Liver (tissue), 3 donors: ENCODE data around the gene RNF111.

ENCODE experiments used
- CTCF ChIP-seq: fragments of 150-350 bp; IDR thresholded peaks from 2 replicates; pipeline ENCODE4 v1.5.1; 2017; ENCODE audit warnings: improper control_type of control experiment, low read depth, low read length; ENCODE audit not compliant: missing input control
- EGR1 ChIP-seq, 2 donors: IDR thresholded peaks; 2 replicates each; pipeline ENCODE4 v1.6.1; 2016 to 2018; ENCODE audit warnings: antibody characterized with exemption in 2 of 2, low read depth in 2 of 2
- GABPA ChIP-seq, 2 donors: IDR thresholded peaks in 1 of 2; conservative IDR thresholded peaks in 1 of 2; 2 replicates each; pipeline ENCODE4 v1.6.1; 2016; ENCODE audit warnings: antibody characterized with exemption in 2 of 2, mild to moderate bottlenecking in 1 of 2, moderate library complexity in 1 of 2
- MAX ChIP-seq: IDR thresholded peaks from 2 replicates; pipeline ENCODE4 v1.6.1; 2016; ENCODE audit warnings: antibody characterized with exemption
- RAD21 ChIP-seq, 2 donors: IDR thresholded peaks; 2 replicates each; pipeline ENCODE4 v1.6.1; 2016; ENCODE audit warnings: antibody characterized with exemption in 2 of 2, mild to moderate bottlenecking in 2 of 2
- SP1 ChIP-seq: IDR thresholded peaks from 2 replicates; pipeline ENCODE4 v1.6.1; 2018; ENCODE audit warnings: antibody characterized with exemption, mild to moderate bottlenecking
- YY1 ChIP-seq: IDR thresholded peaks from 2 replicates; pipeline ENCODE4 v1.6.1; 2016; ENCODE audit warnings: antibody characterized with exemption, mild to moderate bottlenecking
- TF ChIP-seq, protein P1 (sequence below): IDR thresholded peaks from 2 replicates; pipeline ENCODE4 v1.6.1; 2016; ENCODE audit warnings: antibody characterized with exemption, mild to moderate bottlenecking
- donor health status: healthy.
- donor health status: healthy.

DNA sequence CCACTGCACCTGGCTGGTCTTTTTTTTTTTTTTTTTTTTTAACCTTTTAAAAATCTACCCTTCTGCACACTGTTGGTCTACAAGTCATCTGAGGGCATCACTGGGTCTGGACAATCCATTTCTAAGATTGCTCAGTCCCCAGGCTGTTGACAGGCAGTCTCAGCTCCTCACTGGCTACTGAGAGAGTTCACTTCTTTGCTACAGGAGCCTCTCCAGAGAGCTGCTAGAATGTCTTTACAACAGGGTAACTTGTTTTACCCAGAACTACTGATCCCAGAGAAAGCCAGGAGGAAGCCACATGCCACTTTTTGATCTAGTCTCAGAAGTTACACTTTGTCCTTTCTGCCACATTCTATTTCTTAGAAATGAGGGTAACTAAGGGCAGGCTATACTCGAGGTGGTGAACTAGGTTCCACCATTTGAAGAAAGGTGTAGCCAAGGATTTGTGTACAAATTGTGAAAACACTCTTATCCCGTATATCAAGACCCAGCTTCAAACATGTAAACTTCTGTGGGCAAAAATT, 111.8 kb downstream of the RNF111 start:
- TF ChIP-seq CTCF (no peak), MAX (no peak), SP1 (no peak), EGR1 (IDR thresholded peaks at IDR 0.05; ENCODE audit: low read depth in 2 of 2) (no peak), RAD21 (IDR thresholded peaks at IDR 0.05) (no peak), GABPA (IDR thresholded peaks at IDR 0.05 in 1 of 2, conservative IDR thresholded peaks at IDR 0.05 in 1 of 2) (no peak), YY1 (no peak)
- TF ChIP-seq, protein P1, sequence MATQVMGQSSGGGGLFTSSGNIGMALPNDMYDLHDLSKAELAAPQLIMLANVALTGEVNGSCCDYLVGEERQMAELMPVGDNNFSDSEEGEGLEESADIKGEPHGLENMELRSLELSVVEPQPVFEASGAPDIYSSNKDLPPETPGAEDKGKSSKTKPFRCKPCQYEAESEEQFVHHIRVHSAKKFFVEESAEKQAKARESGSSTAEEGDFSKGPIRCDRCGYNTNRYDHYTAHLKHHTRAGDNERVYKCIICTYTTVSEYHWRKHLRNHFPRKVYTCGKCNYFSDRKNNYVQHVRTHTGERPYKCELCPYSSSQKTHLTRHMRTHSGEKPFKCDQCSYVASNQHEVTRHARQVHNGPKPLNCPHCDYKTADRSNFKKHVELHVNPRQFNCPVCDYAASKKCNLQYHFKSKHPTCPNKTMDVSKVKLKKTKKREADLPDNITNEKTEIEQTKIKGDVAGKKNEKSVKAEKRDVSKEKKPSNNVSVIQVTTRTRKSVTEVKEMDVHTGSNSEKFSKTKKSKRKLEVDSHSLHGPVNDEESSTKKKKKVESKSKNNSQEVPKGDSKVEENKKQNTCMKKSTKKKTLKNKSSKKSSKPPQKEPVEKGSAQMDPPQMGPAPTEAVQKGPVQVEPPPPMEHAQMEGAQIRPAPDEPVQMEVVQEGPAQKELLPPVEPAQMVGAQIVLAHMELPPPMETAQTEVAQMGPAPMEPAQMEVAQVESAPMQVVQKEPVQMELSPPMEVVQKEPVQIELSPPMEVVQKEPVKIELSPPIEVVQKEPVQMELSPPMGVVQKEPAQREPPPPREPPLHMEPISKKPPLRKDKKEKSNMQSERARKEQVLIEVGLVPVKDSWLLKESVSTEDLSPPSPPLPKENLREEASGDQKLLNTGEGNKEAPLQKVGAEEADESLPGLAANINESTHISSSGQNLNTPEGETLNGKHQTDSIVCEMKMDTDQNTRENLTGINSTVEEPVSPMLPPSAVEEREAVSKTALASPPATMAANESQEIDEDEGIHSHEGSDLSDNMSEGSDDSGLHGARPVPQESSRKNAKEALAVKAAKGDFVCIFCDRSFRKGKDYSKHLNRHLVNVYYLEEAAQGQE = no peak
